ENCODE data around the gene DENND1A. TPM values are rescaled to one million over a fixed set of nuclear protein-coding genes. Genes with fewer than 3 reads are reported as not detected.

The DENND1A gene
- polyA plus RNA-seq, 1 experiment: 16.2 TPM

DNA sequence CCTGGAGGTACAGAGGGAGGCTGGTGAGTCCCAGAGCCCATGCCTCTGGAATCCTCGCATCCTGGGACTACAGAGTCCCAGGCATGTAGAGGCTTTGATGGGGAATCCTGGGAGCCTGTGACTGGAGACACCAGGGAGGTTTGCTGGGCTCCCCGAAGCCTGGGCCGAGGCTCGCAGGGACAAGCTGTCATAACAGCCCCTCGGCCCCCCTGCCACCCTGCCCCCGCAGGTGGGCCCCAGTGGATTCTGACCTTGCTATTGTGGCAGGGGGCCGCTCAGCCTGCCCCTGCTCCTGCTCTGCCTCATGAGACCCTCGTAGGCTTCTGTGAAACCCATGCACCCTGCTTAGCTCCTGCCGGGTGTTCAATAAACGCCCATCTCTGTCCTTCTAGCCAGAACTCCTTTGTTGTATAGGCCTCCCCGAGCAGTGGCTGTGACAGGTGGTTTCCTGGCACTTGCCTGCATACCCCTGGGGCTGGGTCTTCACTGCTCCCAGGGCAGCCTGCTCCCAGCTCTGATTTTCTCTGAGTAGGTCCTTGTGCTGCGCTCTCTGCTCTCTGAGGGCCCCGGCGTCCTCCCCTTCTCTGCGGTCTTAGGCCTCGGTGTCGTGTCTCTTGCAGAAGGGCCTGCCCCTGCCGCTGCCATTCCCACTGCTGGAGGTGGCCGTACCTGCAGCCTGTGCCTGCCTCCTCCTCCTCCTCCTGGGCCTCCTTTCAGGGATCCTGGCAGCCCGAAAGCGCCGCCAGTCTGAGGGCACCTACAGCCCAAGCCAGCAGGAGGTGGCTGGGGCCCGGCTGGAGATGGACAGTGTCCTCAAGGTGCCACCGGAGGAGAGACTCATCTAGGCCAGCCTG, 553.5 kb downstream of the DENND1A start:
- Histone ChIP-seq H3K4me3 (ENCODE audit: low read depth, low read length) (no peak overlapping the region), H3K27ac (ENCODE audit: low read depth, low read length) (no peak overlapping the region), H3K27me3 (ENCODE audit: control insufficient read depth, insufficient read depth, low read length) (peaks cover 53% of the 10 kb centered on the region), H3K9me3 (ENCODE audit: control insufficient read depth, insufficient read depth, low read length) (no peaks in the 10 kb centered on the region)
- ChIA-PET CTCF (interaction anchor here (1.7 kb wide), 1 partner anchor 9 kb away, joined by 7 read pairs; no protein-coding TSS in a partner anchor), POLR2A (no interaction called here)
- no peak for DNase-seq (ENCODE audit: low read depth, low spot score)
- TF ChIP-seq, protein P1, sequence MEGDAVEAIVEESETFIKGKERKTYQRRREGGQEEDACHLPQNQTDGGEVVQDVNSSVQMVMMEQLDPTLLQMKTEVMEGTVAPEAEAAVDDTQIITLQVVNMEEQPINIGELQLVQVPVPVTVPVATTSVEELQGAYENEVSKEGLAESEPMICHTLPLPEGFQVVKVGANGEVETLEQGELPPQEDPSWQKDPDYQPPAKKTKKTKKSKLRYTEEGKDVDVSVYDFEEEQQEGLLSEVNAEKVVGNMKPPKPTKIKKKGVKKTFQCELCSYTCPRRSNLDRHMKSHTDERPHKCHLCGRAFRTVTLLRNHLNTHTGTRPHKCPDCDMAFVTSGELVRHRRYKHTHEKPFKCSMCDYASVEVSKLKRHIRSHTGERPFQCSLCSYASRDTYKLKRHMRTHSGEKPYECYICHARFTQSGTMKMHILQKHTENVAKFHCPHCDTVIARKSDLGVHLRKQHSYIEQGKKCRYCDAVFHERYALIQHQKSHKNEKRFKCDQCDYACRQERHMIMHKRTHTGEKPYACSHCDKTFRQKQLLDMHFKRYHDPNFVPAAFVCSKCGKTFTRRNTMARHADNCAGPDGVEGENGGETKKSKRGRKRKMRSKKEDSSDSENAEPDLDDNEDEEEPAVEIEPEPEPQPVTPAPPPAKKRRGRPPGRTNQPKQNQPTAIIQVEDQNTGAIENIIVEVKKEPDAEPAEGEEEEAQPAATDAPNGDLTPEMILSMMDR (IDR thresholded peaks at IDR 0.05; ENCODE audit: low read depth, low read length): no peak

DNA sequence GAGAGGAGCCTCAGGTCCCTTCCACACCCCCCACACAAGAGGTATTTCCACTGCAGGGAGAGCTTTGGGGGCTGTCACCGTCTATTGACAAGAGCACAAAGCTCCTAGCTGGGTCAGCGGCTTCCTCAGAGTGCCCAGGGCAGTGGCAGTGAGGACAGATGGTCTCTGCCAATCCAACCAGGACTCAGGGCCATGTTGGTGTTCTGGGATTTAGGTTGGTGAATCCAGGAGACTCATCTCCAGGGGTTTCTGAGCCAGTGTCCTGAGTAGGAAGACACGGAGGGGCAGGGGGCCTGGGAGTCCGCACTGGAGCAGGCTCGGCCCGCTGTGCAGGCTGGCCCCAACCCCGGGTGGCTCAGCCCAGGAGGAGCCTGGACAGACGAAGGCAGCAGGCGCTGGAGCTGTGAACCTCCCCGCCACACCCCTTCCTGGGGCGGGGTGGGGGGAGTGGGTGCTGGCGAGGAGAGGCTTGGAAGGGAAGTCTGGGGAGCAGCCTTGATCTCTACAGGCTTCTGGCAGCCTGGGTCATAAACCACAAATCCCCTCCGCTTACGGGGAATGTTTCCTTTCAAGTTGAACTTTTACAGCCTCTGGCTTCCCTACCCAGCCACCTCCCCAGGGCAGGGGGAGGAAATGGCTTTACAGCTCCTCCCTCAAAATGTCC, 554.3 kb downstream of the DENND1A start:
- no peaks in the 10 kb centered on the region for H3K9me3 ChIP-seq (ENCODE audit: control insufficient read depth, insufficient read depth, low read length)
- no peak overlapping the region for H3K4me3 ChIP-seq (ENCODE audit: low read depth, low read length)
- no peak overlapping the region for H3K27ac ChIP-seq (ENCODE audit: low read depth, low read length)
- peaks cover 59% of the 10 kb centered on the region for H3K27me3 ChIP-seq (ENCODE audit: control insufficient read depth, insufficient read depth, low read length)
- DNase-seq (ENCODE audit: low read depth, low spot score): no peak
- POLR2A ChIA-PET: no interaction called here
- TF ChIP-seq, protein P1 (IDR thresholded peaks at IDR 0.05; ENCODE audit: low read depth, low read length): no peak
- CTCF ChIA-PET: interaction anchor here (1.7 kb wide), 1 partner anchor 10 kb away, joined by 7 read pairs; no protein-coding TSS in a partner anchor

DNA sequence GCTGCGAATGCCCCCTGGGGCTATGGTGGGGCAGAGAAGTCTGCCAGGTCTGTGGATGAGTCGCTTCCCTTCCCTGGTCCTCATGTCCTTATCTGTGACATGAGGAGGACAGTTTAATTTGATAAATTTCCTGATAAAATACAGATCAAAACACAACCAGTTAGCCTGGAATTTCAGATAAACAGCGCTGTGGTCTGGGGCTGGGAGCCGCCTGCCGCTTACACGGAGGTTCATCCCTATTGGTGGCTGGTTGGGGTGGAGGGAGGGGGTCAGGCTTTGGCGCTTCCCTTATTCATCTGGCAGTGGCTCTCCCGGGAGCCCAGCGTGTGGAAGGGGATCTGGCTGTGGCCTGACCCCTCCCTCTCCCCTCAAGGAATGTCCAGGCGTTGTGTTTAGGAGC, 556.0 kb downstream of the DENND1A start:
- CTCF ChIA-PET: interaction anchor here (0.7 kb wide), 1 partner anchor 12 kb away, joined by 3 read pairs; no protein-coding TSS in a partner anchor
- POLR2A ChIA-PET: no interaction called here
- H3K27ac ChIP-seq (ENCODE audit: low read depth, low read length): no peak overlapping the region
- no peak for DNase-seq (ENCODE audit: low read depth, low spot score)
- peaks cover 74% of the 10 kb centered on the region for H3K27me3 ChIP-seq (ENCODE audit: control insufficient read depth, insufficient read depth, low read length)
- TF ChIP-seq, protein P1 (IDR thresholded peaks at IDR 0.05; ENCODE audit: low read depth, low read length): no peak
- no peaks in the 10 kb centered on the region for H3K9me3 ChIP-seq (ENCODE audit: control insufficient read depth, insufficient read depth, low read length)
- H3K4me3 ChIP-seq (ENCODE audit: low read depth, low read length): no peak overlapping the region

DNA sequence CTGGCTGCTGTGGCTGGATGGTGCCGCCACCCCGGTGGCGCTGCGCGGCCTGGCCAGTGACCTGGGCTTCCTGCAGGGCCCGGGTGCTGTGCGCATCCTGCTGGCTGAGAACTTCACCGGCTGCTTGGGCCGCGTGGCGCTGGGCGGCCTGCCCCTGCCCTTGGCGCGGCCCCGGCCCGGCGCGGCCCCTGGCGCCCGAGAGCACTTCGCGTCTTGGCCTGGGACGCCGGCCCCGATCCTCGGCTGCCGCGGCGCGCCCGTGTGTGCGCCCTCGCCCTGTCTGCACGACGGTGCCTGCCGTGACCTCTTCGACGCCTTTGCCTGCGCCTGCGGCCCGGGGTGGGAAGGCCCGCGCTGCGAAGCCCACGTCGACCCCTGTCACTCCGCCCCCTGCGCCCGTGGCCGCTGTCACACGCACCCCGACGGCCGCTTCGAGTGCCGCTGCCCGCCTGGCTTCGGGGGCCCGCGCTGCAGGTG, 556.4 kb downstream of the DENND1A start:
- H3K27me3 ChIP-seq (ENCODE audit: control insufficient read depth, insufficient read depth, low read length): peaks cover 78% of the 10 kb centered on the region
- ChIA-PET CTCF (no interaction called here), POLR2A (no interaction called here)
- no peak for DNase-seq (ENCODE audit: low read depth, low spot score)
- no peak overlapping the region for H3K4me3 ChIP-seq (ENCODE audit: low read depth, low read length)
- H3K27ac ChIP-seq (ENCODE audit: low read depth, low read length): no peak overlapping the region
- no peaks in the 10 kb centered on the region for H3K9me3 ChIP-seq (ENCODE audit: control insufficient read depth, insufficient read depth, low read length)
- TF ChIP-seq, protein P1 (IDR thresholded peaks at IDR 0.05; ENCODE audit: low read depth, low read length): no peak
